Sigmoid colon (tissue), 7 donors: ENCODE measurements around the gene HTRA3. TPM values are rescaled to one million over a fixed set of nuclear protein-coding genes. Genes with fewer than 3 reads are reported as not detected.

Experiments
- DNase-seq: peaks from one replicate; pipeline ENCODE4 v3.0.0-alpha.2; 2019
- H3K27ac ChIP-seq, 4 donors: fragments of 200-600 bp; sonication (generic); one replicate each; pipeline ENCODE4 v1.5.1; 2016 to 2019; ENCODE audit warnings: mild to moderate bottlenecking in 1 of 4
- H3K27me3 ChIP-seq, 3 donors: fragments of 200-600 bp; sonication (generic); one replicate each; pipeline ENCODE4 v1.5.1; 2019; ENCODE audit warnings: mild to moderate bottlenecking in 1 of 3
- H3K36me3 ChIP-seq, 4 donors: fragments of 200-600 bp; sonication (generic); one replicate each; pipeline ENCODE4 v1.5.1; 2016 to 2019
- H3K4me1 ChIP-seq, 4 donors: fragments of 200-600 bp; sonication (generic); one replicate each; pipeline ENCODE4 v1.5.1; 2017 to 2019
- H3K4me3 ChIP-seq, 4 donors: fragments of 200-600 bp; sonication (generic); one replicate each; pipeline ENCODE4 v1.5.1; 2017 to 2019; ENCODE audit warnings: mild to moderate bottlenecking in 2 of 4, moderate library complexity in 1 of 4
- H3K9me3 ChIP-seq, 4 donors: fragments of 200-600 bp in 3 of 4; sonication (generic) in 3 of 4; one replicate each; pipeline versions ENCODE4 v1.5.1 to v1.6.1; 2013 to 2019
- CTCF ChIP-seq, 4 experiments: fragments of 450-650 bp in 3 of 4; fragments of 200-600 bp in 1 of 4; IDR thresholded peaks; one replicate each; pipeline ENCODE4 v1.5.1; 2016 to 2019; ENCODE audit warnings: antibody characterized with exemption in 4 of 4, mild to moderate bottlenecking in 3 of 4, moderate library complexity in 2 of 4
- EP300 ChIP-seq, 4 donors: sonication (generic); formaldehyde crosslinking; IDR thresholded peaks; one replicate each; pipeline ENCODE4 v1.6.1; 2017; ENCODE audit warnings: antibody characterized with exemption in 4 of 4
- POLR2A ChIP-seq, 2 donors: fragments of 450-650 bp; IDR thresholded peaks; one replicate each; pipeline ENCODE4 v1.6.1; 2016; ENCODE audit warnings: antibody characterized with exemption in 2 of 2, mild to moderate bottlenecking in 2 of 2, moderate library complexity in 2 of 2
- POLR2AphosphoS5 ChIP-seq, 4 donors: sonication (generic); formaldehyde crosslinking; IDR thresholded peaks; one replicate each; pipeline ENCODE4 v1.6.1; 2017; ENCODE audit warnings: antibody characterized with exemption in 4 of 4
- WGBS, 2 donors: extraction: QIAGEN DNeasy Blood & Tissue Kit; methylation state at CpG; one replicate each; pipeline ENCODE4 v1.1.7; 2013; 5-methylcytosine and 5-hydroxymethylcytosine counted together
- intact Hi-C: fragments of 100-400 bp; cut with DNase I; formaldehyde crosslinking; loops from one replicate; pipeline ENCODE4 v1.15.1; 2023
- polyA plus RNA-seq, 3 donors: library from polyadenylated mRNA; stranded (reverse); fragments of 200-250 nt; gene quantifications; one replicate each; pipeline ENCODE4 v1.2.3, GENCODE V29; 2013
- total RNA-seq, 4 donors: library from RNA; depleted of rRNA; stranded (reverse); fragments of >200 nt; gene quantifications; one replicate each; pipeline ENCODE4 v1.1.0, GENCODE V29; 2016
- donor health status: healthy with polysubstance abuse.
- donor health status: Bipolar disorder and iron deficiency.
- donor health status: healthy.

The HTRA3 gene
- total and polyA plus RNA-seq, 7 donors = 1.2 to 49.6 (median 14.5) TPM

- Histone ChIP-seq H3K4me1 (peaks cover 0 to 48% (median 45%) of the 10 kb centered on the region in 4 donors), H3K9me3 (no peaks in the 10 kb centered on the region), H3K27ac (no peak overlapping the region), H3K4me3 (no peak overlapping the region), H3K27me3 (no peaks in the 10 kb centered on the region), H3K36me3 (no peaks in the 10 kb centered on the region)
- TF ChIP-seq POLR2AphosphoS5 (IDR thresholded peaks at IDR 0.05) = no peak
- no peak for TF ChIP-seq POLR2A (IDR thresholded peaks at IDR 0.05)
- TF ChIP-seq EP300 (IDR thresholded peaks at IDR 0.05) = no peak
- no peak for TF ChIP-seq CTCF (IDR thresholded peaks at IDR 0.05)
- intact Hi-C loops = no loop called here
- DNase-seq = no peak
- whole genome bisulfite sequencing, 2 donors = 91 to 94% methylated on average over 34 of the region's 34 CpGs
These were observed 75.7 kb downstream of the HTRA3 start for GRCh38 chr4:8345053-8345945.

- Histone ChIP-seq H3K36me3 (no peaks in the 10 kb centered on the region), H3K27ac (no peak overlapping the region), H3K27me3 (no peaks in the 10 kb centered on the region), H3K4me3 (no peak overlapping the region), H3K9me3 (no peaks in the 10 kb centered on the region), H3K4me1 (peaks cover 0 to 42% (median 38%) of the 10 kb centered on the region in 4 donors)
- peak; percentile 40 for DNase-seq
- WGBS, 2 donors = 74 to 88% methylated on average over 39 of the region's 39 CpGs
- intact Hi-C loops = no loop called here
- TF ChIP-seq POLR2AphosphoS5 (IDR thresholded peaks at IDR 0.05) = no peak
- TF ChIP-seq POLR2A (IDR thresholded peaks at IDR 0.05) = no peak
- TF ChIP-seq CTCF (IDR thresholded peaks at IDR 0.05) = no peak
- TF ChIP-seq EP300 (IDR thresholded peaks at IDR 0.05) = no peak
These were observed 76.6 kb downstream of the HTRA3 start for GRCh38 chr4:8345946-8346814.

- H3K36me3 ChIP-seq = no peaks in the 10 kb centered on the region
- DNase-seq = peak; percentile 60
- H3K4me3 ChIP-seq = no peak overlapping the region
- no peaks in the 10 kb centered on the region for H3K27me3 ChIP-seq
- TF ChIP-seq CTCF (IDR thresholded peaks at IDR 0.05) (no peak), POLR2AphosphoS5 (IDR thresholded peaks at IDR 0.05) (no peak), EP300 (IDR thresholded peaks at IDR 0.05) (no peak), POLR2A (IDR thresholded peaks at IDR 0.05) (no peak)
- intact Hi-C loops = no loop called here
- 50 to 71% methylated on average over 16 of the region's 16 CpGs for WGBS, 2 donors
- peaks cover 0 to 42% (median 38%) of the 10 kb centered on the region in 4 donors for H3K4me1 ChIP-seq
- H3K9me3 ChIP-seq = no peaks in the 10 kb centered on the region
- H3K27ac ChIP-seq = no peak overlapping the region
These were observed 77.5 kb downstream of the HTRA3 start for GRCh38 chr4:8346838-8347605.

GRCh38 chr4:8347660-8348059, 78.1 kb downstream of the HTRA3 start:
- no peaks in the 10 kb centered on the region for H3K9me3 ChIP-seq
- DNase-seq = peak; percentile 42
- TF ChIP-seq POLR2AphosphoS5 (IDR thresholded peaks at IDR 0.05) (no peak), POLR2A (IDR thresholded peaks at IDR 0.05) (no peak), CTCF (IDR thresholded peaks at IDR 0.05) (no peak), EP300 (IDR thresholded peaks at IDR 0.05) (no peak)
- H3K4me3 ChIP-seq = no peak overlapping the region
- intact Hi-C loops = no loop called here
- peaks cover 0 to 42% (median 38%) of the 10 kb centered on the region in 4 donors for H3K4me1 ChIP-seq
- no peak overlapping the region for H3K27ac ChIP-seq
- H3K27me3 ChIP-seq = no peaks in the 10 kb centered on the region
- WGBS, 2 donors = 75 to 84% methylated on average over 7 of the region's 7 CpGs
- no peaks in the 10 kb centered on the region for H3K36me3 ChIP-seq
